NCI-H1417 (cell line): ENCODE results near the gene ETDA.
A peak's percentile ranks its signal among the peaks of the same experiment; 100 is the strongest.
"Not testable (repeated sequence)": the region's sequence is repeated elsewhere in the genome, so short reads cannot be mapped to it uniquely, and the experiment has no call there.

ENCODE experiments used
- DNase-seq, 3 experiments: peaks; one replicate each; lab custom pipeline; 2025; lab: John Stamatoyannopoulos, UW

The ETDA gene

GRCh38 chrX:135252011-135252518 is at the start of gene ETDA:
ETDA (plus strand) TSS chrX:135252061; CDS start chrX:135253277, 1,216 bp downstream.
- not testable (repeated sequence) for DNase-seq

GRCh38 chrX:135206427-135206826 is 45.4 kb upstream of the ETDA start:
- peak in 1 of 3 experiments; percentile 24 for DNase-seq

- DNase-seq, result no peak
Observed at GRCh38 chrX:135213200-135213844, 38.5 kb upstream of the ETDA start.

- DNase-seq, result not testable (repeated sequence)
Observed at GRCh38 chrX:135245989-135246388, 5.9 kb upstream of the ETDA start.

GRCh38 chrX:135256087-135256684 is 4.3 kb downstream of the ETDA start:
- not testable (repeated sequence) for DNase-seq

- no peak for DNase-seq
Observed at GRCh38 chrX:135256923-135257322, 5.1 kb downstream of the ETDA start.

- DNase-seq, result no peak
Observed at GRCh38 chrX:135257469-135257868, 5.6 kb downstream of the ETDA start.

- not testable (repeated sequence) for DNase-seq
Observed at GRCh38 chrX:135260976-135261375, 9.1 kb downstream of the ETDA start.

- DNase-seq, result not testable (repeated sequence)
Observed at GRCh38 chrX:135263376-135263775, 11.5 kb downstream of the ETDA start.

GRCh38 chrX:135264206-135264605 is 12.3 kb downstream of the ETDA start:
- no peak for DNase-seq

- no peak for DNase-seq
Observed at GRCh38 chrX:135273162-135273561, 21.3 kb downstream of the ETDA start.

- DNase-seq, result no peak
Observed at GRCh38 chrX:135275973-135276372, 24.1 kb downstream of the ETDA start.

- DNase-seq, result no peak
Observed at GRCh38 chrX:135287266-135287823, 35.5 kb downstream of the ETDA start.

- DNase-seq, result no peak
Observed at GRCh38 chrX:135295238-135295943, 43.5 kb downstream of the ETDA start.

- no peak for DNase-seq
Observed at GRCh38 chrX:135295944-135296305, 44.1 kb downstream of the ETDA start.

GRCh38 chrX:135302269-135302873 is 50.5 kb downstream of the ETDA start:
- no peak for DNase-seq
